HL-60 (cell line): ENCODE results near the gene SPTB.

Experiments
- CTCF ChIP-seq: IDR thresholded peaks from one replicate; pipeline ENCODE4 v1.5.1; 2011; ENCODE audit warnings: low read length, control low read depth, inconsistent platforms; ENCODE audit not compliant: insufficient read depth
- GABPA ChIP-seq: IDR thresholded peaks from 2 replicates; pipeline ENCODE4 v1.6.1; 2012; ENCODE audit warnings: low read depth
- POLR2AphosphoS5 ChIP-seq: IDR thresholded peaks from 2 replicates; pipeline ENCODE4 v1.6.1; 2012; ENCODE audit warnings: low read depth
- REST ChIP-seq: IDR thresholded peaks from 2 replicates; pipeline ENCODE4 v1.6.1; 2012; ENCODE audit warnings: low read depth; ENCODE audit not compliant: insufficient replicate concordance

DNA sequence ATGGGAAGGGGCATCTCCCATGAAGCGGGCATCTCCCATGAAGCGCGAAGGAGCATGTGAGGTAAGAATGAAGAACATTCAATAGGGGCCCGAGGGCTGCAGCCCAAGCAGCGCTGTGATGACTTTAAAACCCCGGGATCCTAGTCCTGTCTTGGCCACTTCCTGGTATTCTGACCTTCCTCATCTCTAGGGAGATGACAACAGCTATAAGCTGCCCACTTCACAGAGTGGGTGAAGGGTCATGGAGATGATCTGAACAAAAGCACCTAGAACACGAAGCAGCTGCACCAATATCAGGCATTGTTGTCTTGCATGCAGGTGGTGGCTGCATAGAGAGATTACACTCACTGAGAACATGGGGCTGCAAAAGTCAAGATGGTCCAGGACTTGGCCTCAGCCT is 64.5 kb downstream of the SPTB start:
- TF ChIP-seq CTCF = no peak
- TF ChIP-seq REST = no peak
- no peak for TF ChIP-seq GABPA
- TF ChIP-seq POLR2AphosphoS5 = no peak
